HG03378 (cell line): ENCODE results near the gene UBE3D.
"Not testable (repeated sequence)": the region's sequence is repeated elsewhere in the genome, so short reads cannot be mapped to it uniquely, and the experiment has no call there.

Experiments
- ATAC-seq: cut with Tn5 transposase; IDR thresholded peaks from one replicate; pipeline ENCODE4 v1.9.1; 2021; ENCODE audit warnings: mild to moderate bottlenecking, moderate library complexity; ENCODE audit not compliant: unreplicated experiment

The UBE3D gene

DNA sequence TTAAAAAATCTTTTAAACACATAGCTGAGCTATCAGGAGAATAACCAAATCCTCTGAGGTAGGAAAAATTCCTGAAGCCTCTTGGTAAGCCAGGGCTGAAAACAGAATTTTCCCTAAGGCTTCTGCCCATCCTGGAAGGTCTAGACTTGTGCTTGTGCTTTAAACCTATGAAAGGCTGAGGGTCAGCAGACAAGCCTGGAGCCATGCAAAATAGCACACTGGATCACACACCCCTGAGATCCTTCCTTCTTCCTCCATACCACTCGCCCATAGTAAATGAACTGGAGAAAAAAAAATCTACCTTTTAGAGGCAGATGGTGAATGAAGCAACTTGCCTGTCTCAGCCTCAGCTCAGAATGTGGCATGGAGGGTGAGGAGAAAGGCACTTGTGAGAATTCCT, 144.4 kb downstream of the UBE3D start:
- ATAC-seq = no peak

DNA sequence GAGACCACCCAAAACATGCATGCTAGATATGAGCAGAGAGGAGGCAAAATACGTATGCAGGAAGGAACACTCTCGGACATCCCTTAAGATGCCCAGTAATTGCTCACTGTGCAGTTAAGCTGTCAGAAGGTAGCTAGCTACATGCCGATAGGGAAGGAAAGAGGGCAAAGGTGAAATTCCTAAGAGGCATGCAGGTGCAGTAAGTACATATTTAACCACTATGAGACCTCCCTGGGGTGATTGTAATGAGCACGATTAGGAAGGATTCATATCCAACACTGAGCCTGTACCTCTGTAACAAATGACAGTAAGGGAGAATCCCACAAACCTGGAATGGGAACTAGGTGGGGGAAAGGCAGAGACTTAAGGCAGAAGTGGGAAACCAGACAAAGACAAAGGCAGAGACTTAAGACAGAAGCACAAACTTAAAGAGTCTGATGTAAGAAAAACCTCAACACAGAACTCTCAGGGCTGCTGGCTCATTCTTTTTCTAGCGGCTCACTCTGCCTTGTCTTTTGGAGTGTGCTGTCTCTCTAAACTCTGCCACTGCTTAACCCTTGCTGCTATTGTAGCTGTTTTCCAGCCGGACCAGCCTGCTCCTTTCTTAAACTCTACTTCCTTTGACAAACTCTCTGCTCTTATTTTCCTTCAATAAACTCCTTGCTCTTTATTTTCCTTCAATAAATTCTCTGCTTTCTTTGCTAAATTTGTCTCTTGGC, 148.1 kb downstream of the UBE3D start:
- no peak for ATAC-seq

DNA sequence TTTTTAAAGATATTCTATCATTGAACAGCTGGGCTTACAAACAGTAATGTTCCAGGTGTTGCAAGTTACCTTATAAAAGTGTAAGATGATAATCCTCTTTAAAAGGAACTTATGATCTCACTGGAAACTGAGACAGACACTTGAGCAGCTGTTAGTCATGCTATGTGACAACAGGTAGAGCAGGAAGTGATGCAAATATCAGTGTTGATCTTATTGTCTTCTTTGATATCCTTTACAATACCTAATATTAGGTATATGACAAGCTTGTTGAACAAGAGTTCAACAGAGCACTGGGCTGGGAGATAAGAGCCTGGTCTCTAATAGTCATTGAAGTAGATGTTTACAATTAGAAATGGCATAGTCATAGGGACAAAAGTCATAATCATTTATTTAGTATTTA, 150.0 kb downstream of the UBE3D start:
- no peak for ATAC-seq

DNA sequence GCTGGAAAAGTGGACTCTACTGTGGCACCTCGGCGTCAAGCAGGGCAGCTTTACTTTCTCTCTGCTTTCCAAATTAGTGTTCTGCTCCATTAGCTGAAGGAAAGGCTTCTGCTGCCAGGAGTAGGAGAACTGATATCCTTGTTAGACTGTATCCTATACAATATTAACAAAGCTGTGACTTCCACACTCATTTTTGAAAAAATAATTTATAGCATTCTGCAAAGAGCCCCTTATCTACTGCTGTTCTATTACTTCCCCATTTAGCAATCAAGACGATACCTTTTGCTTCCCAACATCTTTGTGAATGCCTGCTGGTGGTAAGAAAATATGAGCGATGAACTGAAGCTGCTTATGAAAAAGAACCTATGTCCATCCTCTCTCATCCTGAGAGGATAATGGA, 151.1 kb downstream of the UBE3D start:
- no peak for ATAC-seq

DNA sequence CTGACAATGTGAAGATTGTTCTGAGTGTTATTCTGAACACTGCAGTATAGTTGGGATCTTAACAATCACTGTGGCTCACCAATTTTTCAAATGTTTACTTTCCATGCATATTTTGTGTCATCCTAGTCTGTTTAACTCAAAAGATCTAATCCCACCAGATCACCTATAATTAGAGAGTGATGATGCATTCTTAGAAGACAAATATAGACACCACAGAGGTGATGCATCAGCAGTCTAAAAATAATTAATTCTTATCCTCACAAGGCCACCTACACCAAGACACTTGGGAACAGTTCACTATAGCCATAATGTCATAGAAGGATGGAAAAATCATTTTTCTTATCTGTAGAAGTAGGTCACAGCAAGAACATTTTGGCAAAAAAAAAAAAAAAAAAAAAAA, 154.8 kb downstream of the UBE3D start:
- no peak for ATAC-seq

DNA sequence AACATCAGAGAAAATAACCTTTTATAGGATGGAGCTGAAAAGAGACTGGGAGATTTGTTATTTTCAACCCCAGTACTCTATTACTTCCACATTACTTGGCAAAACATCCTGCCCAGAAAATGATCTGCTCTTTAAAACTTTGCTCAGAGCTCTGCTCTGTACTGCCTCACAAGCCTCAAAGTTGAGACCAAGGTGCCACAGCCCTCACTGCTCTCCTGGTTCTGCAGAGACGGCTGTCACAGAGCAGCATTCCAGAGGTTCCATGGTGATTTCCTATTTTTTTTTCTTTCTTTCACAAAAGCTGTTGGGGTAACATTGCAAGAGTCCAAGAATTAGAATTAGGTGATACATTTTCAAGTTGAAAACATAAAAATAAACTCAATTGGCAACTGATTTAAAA, 155.2 kb downstream of the UBE3D start:
- ATAC-seq = no peak

DNA sequence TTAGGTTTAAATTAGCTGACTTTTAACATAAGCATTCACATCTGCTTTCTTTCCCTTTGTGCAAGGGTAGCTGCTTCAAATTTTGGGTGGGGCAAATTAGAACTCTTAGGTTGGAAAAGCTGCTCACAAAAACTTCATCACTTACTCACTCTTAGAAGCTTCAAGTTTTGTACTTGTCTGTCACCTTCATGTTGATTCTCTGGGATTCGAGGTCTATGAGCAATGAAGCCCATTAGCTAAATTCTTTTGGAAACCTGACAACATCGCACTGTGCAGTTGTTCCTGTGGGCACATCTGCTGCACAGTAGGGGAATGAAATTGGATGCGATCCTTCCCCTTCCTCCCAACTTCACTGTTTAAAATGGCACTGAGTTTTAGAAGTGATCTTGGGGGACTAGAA, 156.1 kb downstream of the UBE3D start:
- ATAC-seq = no peak

DNA sequence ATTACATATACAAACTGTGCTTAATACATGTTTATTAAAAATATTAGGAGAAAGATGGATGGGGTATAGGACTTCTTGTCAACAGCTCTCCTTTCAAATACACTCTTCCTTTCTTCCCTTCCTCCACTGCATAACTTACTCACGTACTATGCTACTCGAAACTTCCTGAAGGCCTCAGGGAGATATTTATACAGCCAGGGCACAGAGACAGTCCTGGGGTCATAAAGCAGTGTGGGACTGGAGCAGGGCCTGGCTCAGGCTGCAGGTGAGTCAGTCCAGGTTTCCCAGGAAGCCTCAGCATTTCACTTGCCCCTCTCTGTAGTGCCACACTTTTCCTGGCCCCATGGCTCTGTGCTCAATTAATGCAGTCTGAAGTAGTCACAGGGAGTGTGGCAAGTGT, 157.0 kb downstream of the UBE3D start:
- ATAC-seq = no peak

DNA sequence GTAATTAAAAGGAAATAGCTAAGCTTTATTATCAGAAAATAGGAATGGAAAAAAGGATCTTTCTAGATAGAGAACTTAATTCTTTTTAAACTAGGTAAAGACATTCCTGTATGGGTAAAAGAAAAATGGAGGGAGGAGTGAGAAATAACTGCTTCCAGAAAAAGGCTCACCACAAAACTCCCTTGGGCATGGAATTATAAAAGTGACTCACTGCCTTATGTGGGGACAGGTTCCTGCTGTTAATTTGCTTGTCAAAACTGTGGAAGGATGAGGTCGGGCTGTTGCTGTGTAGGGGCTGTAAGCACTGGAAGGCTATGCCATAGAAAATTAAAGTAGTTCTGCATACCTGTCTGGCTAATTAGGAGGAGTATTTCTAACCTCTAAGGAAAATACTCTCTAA, 158.7 kb downstream of the UBE3D start:
- ATAC-seq = no peak

DNA sequence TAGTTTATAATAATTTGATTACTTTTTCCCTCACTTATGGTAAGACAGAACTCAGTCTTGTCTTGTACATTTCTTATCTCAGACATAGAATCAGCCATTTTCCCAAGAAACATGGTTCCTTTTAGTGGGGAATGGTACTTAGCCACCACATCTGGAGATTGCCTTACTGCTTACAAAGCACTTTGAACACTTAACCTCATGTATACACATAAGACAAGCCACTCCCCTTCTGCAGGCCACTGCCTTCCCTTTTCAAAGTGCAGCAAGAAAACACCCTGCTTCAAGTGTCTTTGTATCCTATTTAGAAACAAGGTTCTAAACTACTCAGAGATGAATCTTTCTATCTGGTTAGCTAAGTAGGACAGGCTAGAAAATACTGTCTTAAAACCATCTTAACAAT, 159.2 kb downstream of the UBE3D start:
- ATAC-seq = no peak

DNA sequence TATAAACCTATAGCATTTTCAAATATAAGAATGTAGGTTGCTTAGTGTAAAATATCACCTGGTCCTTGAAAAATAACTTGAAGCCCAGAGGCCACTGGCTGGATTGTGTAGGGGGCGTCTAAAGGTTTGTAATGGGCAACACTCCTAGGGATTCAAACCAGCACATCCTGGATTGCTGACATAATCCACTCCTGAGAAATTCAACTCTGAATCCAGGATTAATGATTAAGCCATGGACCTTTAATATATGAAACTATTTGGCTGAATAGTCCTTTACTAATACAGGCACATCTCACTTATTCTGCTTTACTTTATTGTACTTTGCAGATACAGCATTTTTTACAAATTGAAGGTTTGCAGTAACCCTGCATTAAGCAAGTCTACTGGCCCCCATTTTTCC, 160.8 kb downstream of the UBE3D start:
- no peak for ATAC-seq

DNA sequence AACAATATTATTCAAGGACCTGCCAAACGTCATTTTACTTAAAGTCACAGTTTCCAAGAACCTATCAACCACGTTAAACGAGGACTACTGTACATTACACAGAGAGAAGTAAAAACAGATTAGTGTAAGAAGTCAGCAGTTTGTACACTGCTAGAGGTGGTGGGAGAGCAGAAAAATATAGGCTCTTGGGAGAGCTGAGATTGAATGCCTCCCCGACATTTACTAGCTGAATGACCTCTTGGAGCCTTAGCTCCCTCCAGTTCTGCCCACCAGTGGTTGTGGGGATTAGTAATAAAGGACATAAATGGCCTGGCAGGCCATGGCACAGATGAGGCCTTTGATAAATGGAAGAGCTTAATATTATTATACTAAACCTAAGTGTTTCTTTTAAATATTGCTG, 161.4 kb downstream of the UBE3D start:
- ATAC-seq = no peak

DNA sequence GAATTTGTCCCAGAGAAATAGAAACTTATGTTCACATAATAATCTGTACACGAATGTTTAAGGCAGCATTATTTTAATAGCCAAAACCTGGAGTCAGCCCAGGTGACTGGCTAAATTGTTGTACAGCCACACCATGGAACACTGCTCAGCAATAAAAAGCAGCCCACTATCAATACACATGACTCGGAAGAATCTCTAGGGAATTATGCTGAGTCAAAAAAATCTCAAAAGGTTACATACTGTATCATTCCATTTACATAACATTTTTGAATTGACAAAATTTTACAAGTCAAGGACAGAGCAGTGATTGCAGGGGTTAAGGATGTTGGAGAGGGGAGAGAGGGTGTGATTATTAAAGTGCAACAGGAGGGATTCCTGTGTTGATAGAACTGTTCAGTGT, 163.4 kb downstream of the UBE3D start:
- ATAC-seq = no peak

DNA sequence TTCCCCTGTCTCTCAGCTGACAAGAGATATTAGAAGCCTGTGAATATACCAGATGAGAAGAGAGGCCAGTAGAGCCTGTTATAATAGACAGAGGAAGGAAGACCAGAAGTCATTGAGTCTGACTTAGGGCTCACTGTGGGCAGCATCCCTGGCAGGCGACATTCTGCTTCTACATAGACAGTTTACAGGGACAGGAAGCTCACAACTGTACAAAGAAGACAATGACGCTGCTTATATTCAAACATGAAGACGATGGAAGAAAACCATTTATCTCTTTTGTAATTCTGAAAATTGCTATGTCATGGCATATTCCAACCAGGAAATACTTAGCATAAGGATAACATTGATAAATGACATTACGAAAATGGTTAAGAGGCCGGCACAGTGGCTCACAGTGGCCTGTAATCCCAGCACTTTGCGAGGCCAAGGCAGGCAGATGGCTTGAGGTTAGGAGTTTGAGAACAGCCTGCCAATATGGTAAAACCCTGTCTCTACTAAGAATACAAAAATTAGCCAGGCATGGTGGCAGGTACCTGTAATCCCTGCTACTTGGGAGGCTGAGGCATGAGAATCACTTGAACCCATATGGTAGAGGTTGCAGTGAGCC, 170.9 kb downstream of the UBE3D start:
- ATAC-seq = no peak

DNA sequence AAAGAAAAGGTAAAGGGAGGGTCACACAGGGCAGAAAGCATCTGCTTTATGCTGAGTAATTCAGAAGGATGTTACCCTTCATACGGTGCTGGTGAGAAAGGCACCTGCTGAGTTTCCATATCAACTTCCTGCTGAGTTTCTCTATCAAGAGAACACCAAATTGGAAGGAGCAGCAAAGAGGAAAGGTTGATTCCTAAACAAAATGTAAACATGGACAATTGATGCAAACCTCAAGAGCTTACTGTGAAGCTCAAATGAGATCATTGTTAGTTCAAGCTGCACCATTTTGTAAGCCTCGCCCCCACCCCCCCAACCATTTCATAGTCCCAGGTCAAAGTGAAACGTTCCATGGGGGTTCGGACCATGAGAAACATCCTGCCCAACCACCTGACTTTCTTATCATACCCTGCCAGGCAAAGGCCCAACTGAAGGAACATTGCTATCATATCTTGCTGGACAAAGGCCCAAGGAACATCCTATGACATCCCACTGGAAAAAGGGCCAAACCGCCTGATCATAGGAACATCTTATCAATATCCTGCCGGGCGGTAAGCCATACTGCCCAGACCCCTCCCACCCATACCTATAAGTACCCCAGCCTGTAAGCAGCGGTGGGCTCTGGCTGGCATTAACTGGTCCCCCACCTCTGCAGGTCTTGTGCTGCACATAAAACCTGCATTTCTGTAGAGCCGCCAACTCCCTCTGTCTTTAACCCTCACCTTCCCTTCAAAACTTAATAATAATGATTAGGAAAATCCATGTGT, 171.6 kb downstream of the UBE3D start:
- ATAC-seq = no peak

DNA sequence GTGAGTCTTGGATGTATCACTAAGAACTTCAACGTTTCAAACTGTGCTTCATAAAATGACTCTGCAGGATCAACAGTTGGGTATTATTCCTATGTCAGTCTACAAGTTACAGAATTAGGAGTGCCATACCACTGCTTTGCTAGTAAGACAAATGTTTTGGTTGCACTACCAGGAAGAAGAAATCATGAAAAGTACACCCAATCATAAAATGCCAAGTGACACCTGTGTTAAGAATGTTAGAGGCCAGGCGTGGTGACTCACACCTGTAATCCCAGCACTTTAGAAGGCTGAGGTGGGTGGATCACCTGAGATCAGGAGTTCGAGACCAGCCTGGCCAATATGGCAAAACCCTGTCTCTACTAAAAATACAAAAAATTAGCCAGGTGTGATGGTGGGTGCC, 174.1 kb downstream of the UBE3D start:
- not testable (repeated sequence) for ATAC-seq

DNA sequence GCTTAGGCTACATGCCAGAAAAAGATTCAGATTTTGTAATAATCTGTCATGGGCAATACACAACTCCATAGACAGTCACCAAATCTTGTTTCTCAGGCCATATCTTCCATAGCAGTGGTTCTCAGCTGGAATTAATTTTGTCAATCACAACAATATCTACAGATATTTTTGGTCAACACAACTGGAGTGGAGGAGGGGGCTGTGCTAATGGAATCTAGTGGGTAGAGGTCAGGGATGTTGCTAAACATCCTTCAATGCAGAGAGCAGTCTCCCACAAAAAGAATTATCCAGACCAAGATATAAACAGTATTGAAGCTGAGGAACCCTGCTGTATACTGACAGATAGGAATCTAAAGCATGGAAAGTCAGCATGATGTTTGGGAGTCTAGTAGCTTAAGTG, 174.6 kb downstream of the UBE3D start:
- no peak for ATAC-seq

DNA sequence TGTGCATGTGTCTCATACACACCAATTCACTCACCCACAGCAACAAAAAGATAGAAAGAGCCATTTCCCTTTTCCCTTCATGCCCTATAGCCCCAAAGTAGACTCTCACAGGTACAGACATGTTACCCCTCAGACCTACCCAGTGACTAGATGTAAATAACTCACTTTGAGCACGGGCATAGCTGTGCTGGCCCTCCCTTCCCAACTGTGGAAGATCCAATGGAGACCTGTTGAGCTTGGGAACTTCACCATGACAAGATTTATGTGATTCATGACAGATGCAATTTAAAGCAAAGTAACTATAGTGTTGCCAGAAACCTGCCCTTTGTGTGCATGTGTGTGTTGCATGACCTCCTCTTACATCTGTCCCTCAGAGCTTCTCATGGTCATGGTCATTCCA, 175.4 kb downstream of the UBE3D start:
- no peak for ATAC-seq

DNA sequence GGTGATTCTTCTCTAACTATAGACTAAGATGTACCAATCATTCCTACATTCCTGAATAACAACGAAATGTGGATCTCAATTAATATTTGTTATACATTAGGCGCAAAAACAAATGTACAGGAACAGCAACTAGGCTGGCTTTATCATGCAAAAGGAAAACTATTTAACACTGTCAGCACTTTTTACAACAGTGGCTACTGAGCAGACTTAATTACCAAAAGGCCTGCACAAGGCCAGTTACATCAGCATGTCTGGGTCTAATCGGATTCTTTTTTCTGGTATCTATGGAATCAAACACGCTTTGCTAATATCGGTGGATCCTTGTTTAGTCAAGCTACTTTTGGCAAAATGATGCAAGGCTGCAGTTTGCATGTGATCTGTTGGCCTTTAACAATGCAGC, 176.5 kb downstream of the UBE3D start:
- no peak for ATAC-seq

DNA sequence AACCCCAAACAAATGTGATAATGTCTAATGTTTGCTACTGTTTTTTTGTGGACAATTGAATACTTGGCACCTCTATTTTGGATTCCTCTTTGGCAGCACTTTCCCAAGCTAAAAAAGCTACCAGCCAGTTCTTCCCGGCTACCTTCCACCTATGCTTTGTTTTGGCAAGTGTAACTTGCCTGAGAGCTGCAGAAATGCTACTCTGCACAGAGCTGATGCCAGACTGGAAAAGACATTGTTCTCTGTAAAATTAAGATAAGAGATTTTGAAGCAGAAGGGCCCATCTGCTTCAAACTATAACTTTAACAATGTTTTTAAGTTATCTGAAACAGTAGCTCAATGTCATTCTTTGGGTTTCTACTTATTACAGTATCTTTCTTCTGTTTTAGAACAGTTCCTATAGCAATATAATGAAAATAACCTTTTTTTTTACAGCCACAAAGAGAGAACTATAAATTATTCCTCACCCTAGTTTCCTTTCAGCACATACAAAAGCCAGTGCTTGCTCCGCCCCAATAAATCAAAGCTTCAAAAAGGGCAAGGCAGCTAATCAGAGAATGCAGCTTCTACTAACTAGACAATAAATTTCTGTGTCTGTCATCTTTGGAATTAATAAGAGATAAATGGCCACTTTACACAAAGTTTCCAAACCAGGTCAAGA, 183.1 kb downstream of the UBE3D start:
- ATAC-seq = no peak

DNA sequence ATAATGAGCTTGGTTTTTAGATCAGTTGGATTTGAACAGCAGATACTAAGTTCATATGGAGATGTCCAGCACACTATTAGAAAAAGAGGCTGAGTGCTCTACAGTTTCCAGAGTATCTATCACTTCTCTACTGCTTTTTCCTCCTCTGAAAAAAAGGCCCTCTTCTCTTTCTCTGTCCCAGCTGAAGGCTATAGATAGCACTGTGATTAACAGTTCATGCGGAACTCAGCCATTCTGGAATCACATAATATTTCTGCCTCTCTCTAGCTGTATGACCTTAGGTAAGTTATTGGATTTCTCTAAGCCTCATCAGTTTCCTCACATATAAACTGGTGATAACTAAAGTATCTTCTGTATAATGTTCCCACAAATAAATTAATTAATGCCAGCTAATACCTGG, 184.1 kb downstream of the UBE3D start:
- no peak for ATAC-seq

DNA sequence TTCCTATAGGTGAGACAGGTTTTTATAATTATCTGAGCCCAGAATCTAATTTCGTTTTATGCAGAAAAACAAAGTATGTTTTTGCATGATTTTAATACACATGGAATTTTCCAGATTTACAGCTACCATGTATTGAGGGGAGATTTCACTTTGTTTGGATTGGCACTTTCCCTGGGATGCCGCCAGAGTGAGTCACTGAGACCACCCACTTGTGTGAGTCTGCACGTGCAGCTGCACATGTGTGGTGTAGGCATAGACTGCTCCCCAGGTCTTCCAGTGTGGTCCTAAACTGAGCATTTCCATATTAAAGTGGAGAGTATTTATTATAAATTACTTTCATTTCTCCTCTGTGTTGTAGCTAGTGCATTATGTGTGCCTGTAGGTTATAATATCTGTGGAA, 186.8 kb downstream of the UBE3D start:
- no peak for ATAC-seq
